BJ (cell line): ENCODE results near the gene ADGRG4. TPM values are rescaled to one million over a fixed set of nuclear protein-coding genes. Genes with fewer than 3 reads are reported as not detected.

ENCODE experiments used
- CTCF ChIA-PET: fragments of 350-600 bp; formaldehyde crosslinking; extraction: SDS; loops from one replicate; lab custom pipeline; 2021; ENCODE audit warnings: antibody characterized with exemption, inconsistent platforms; lab: Yijun Ruan, JAX
- POLR2A ChIA-PET: fragments of 300-600 bp; sonication (Branson Sonifier 250); formaldehyde crosslinking; extraction: SDS; loops from one replicate; lab custom pipeline; 2021; ENCODE audit warnings: antibody characterized with exemption; lab: Charles Lee
- DNase-seq: peaks from one replicate; pipeline ENCODE4 v3.0.0-alpha.2; 2011; ENCODE audit warnings: low read depth
- H3K27me3 ChIP-seq: 2 replicates; pipeline ENCODE4 v1.6.0; 2011; ENCODE audit warnings: low read length; ENCODE audit not compliant: control insufficient read depth, insufficient read depth
- H3K36me3 ChIP-seq: 2 replicates; pipeline ENCODE4 v1.5.1; 2011; ENCODE audit warnings: low read length; ENCODE audit not compliant: control insufficient read depth, insufficient read depth
- H3K4me3 ChIP-seq: 2 replicates; pipeline ENCODE4 v1.5.1; 2011; ENCODE audit warnings: low read depth, mild to moderate bottlenecking, control low read depth, low read length
- polyA plus RNA-seq: library from polyadenylated mRNA; depleted of rRNA; stranded (reverse); fragments of >200 nt; gene quantifications from 2 replicates; pipeline ENCODE4 v1.2.3, GENCODE V29; 2011
- TF ChIP-seq, protein P1 (sequence below): IDR thresholded peaks from 2 replicates; pipeline ENCODE4 v1.5.1; 2011; ENCODE audit warnings: low read depth, mild to moderate bottlenecking, control low read depth, inconsistent platforms, low read length, moderate library complexity; ENCODE audit not compliant: insufficient read depth

ADGRG4 gene
- polyA plus RNA-seq, 1 experiment: 0.01 TPM

DNA sequence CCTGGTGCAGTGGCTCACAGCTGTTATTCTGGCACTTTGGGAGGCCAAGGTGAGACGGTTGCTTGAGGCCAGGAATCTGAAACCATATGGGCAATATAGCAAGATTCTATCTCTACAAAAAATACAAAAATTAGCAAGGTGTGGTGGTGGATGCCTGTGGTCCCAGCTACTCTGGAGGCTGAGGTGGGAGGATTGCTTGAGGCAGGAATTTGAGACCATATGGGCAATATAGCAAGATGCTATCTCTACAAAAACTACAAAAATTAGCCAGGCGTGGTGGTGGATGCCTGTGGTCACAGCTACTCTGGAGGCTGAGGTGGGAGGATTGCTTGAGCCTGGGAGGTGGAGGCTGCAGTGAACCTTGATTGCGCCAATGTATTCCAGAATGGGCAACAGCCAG is 2.3 kb downstream of the ADGRG4 start:
- H3K4me3 ChIP-seq: no peak overlapping the region
- H3K27me3 ChIP-seq: no peaks in the 10 kb centered on the region
- POLR2A ChIA-PET: no interaction called here
- TF ChIP-seq, protein P1, sequence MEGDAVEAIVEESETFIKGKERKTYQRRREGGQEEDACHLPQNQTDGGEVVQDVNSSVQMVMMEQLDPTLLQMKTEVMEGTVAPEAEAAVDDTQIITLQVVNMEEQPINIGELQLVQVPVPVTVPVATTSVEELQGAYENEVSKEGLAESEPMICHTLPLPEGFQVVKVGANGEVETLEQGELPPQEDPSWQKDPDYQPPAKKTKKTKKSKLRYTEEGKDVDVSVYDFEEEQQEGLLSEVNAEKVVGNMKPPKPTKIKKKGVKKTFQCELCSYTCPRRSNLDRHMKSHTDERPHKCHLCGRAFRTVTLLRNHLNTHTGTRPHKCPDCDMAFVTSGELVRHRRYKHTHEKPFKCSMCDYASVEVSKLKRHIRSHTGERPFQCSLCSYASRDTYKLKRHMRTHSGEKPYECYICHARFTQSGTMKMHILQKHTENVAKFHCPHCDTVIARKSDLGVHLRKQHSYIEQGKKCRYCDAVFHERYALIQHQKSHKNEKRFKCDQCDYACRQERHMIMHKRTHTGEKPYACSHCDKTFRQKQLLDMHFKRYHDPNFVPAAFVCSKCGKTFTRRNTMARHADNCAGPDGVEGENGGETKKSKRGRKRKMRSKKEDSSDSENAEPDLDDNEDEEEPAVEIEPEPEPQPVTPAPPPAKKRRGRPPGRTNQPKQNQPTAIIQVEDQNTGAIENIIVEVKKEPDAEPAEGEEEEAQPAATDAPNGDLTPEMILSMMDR: no peak
- CTCF ChIA-PET: no interaction called here
- H3K36me3 ChIP-seq: no peaks in the 10 kb centered on the region
- no peak for DNase-seq

DNA sequence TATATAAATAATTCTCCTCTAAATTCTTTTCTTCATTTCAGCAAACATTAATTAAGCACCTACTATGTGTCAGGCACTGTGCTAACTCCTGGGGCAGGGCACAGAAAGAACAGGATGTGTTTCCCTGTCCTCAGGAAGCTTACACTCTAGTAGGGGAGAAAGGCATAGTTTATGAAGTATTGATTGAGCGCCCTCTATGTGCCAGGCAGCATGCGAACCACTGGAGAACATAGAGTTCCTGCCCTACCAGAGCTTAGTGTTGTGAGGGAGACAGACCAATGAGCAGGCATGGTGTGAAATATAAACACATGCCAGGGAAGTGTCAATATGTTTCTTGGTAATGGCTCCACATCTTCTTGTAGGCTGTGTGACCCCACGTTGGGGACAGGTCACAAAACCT is 3.7 kb downstream of the ADGRG4 start:
- no peak for DNase-seq
- CTCF ChIA-PET: interaction anchor here (0.8 kb wide), 1 partner anchor 276 kb away, joined by 3 read pairs; no protein-coding TSS in a partner anchor
- H3K36me3 ChIP-seq: no peaks in the 10 kb centered on the region
- no peak overlapping the region for H3K4me3 ChIP-seq
- H3K27me3 ChIP-seq: no peaks in the 10 kb centered on the region
- POLR2A ChIA-PET: no interaction called here
- TF ChIP-seq, protein P1: no peak

GRCh38 chrX:136306182-136306581 is 5.4 kb downstream of the ADGRG4 start:
- Histone ChIP-seq H3K36me3 (no peaks in the 10 kb centered on the region), H3K4me3 (no peak overlapping the region), H3K27me3 (no peaks in the 10 kb centered on the region)
- TF ChIP-seq, protein P1: no peak
- ChIA-PET CTCF (no interaction called here), POLR2A (no interaction called here)
- no peak for DNase-seq

DNA sequence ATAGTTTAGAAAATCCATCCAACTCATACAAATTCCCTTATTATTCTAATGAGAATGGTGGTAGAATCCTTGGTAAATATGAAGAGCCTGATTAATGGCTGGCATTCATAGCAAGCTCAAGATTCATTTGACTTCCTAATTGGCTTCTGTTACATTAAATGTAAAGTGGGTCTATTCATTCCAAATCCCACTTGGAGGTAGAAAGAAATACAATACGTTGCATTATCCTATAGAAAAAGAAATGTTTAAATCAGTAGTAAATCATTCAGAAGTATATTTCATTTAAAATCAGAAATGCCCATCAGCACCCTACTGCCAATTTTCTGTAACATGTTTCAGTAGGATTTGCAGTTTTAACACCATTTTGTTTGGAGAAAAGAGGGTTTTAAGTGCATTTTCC is 6.7 kb downstream of the ADGRG4 start:
- CTCF ChIA-PET: no interaction called here
- H3K36me3 ChIP-seq: no peaks in the 10 kb centered on the region
- H3K4me3 ChIP-seq: no peak overlapping the region
- TF ChIP-seq, protein P1: no peak
- no peak for DNase-seq
- no peaks in the 10 kb centered on the region for H3K27me3 ChIP-seq
- POLR2A ChIA-PET: no interaction called here

GRCh38 chrX:136310411-136310810 is 9.6 kb downstream of the ADGRG4 start:
- no peak for DNase-seq
- TF ChIP-seq, protein P1: no peak
- H3K4me3 ChIP-seq: no peak overlapping the region
- no peaks in the 10 kb centered on the region for H3K36me3 ChIP-seq
- ChIA-PET POLR2A (no interaction called here), CTCF (no interaction called here)
- H3K27me3 ChIP-seq: no peaks in the 10 kb centered on the region
